Measurements from ENCODE around the gene GRM7.

GRCh38 chr3:7752005-7752404 lies 891.1 kb downstream of the GRM7 start:
- no peak for TF ChIP-seq CTCF (conservative IDR thresholded peaks at IDR 0.05; ENCODE audit: low read length)
- TF ChIP-seq EZH2phosphoT487 (IDR thresholded peaks at IDR 0.05; ENCODE audit: borderline replicate concordance, low read depth, low read length): no peak
